HCT116 (cell line): Measurements from ENCODE around the gene PPAT.

Experiments
- ELF1 ChIP-seq: IDR thresholded peaks from 2 replicates; pipeline ENCODE4 v1.6.1; 2012; ENCODE audit warnings: low read depth, borderline replicate concordance
- POLR2A ChIP-seq: IDR thresholded peaks from 2 replicates; pipeline ENCODE4 v1.7.0; 2011; ENCODE audit warnings: borderline replicate concordance; ENCODE audit not compliant: insufficient read depth, insufficient read length; ENCODE audit errors: extremely low read depth
- POLR2AphosphoS5 ChIP-seq: IDR thresholded peaks from 2 replicates; pipeline ENCODE4 v1.6.1; 2011; ENCODE audit warnings: mild to moderate bottlenecking, low read depth, low read length, moderate library complexity

DNA sequence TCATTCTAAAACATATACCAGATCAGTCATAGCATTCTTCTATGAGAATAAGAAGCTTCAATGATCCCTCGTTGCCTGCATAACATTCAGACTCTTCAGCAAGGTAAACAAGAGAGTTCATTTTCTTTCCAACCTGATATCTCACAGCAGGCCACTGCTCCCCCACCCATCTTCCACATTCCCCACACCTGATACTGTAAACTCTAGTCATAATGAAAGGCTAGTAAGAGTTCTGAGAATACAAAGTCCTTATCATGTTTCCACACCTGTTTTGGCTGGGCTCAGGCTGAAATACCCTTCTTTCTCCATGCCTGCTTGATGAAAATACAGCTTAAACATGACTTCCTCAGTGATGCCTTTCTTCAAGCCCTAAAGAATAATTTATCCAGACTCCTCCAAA is 45.9 kb downstream of the PPAT start:
- TF ChIP-seq POLR2AphosphoS5 (no peak), ELF1 (no peak), POLR2A (no peak)
